Glutamatergic neuron (in vitro differentiated cells): ENCODE measurements around the gene PPP2R1B. TPM values are rescaled to one million over a fixed set of nuclear protein-coding genes. Genes with fewer than 3 reads are reported as not detected.
"Not testable (repeated sequence)": the region's sequence is repeated elsewhere in the genome, so short reads cannot be mapped to it uniquely, and the experiment has no call there.

Experiments used
- DNase-seq: peaks from one replicate; pipeline ENCODE4 v3.0.0; 2022
- H3K27ac Mint-ChIP-seq: one replicate; pipeline ENCODE4 v1.8.0; 2020; ENCODE audit warnings: mild to moderate bottlenecking, mixed read lengths, inconsistent platforms; ENCODE audit not compliant: unreplicated experiment
- H3K27me3 Mint-ChIP-seq: one replicate; pipeline ENCODE4 v1.8.0; 2020; ENCODE audit warnings: mild to moderate bottlenecking, moderate library complexity, mixed read lengths, inconsistent platforms; ENCODE audit not compliant: unreplicated experiment
- H3K36me3 Mint-ChIP-seq: one replicate; pipeline ENCODE4 v1.8.0; 2020; ENCODE audit warnings: mild to moderate bottlenecking, mixed read lengths, inconsistent platforms; ENCODE audit not compliant: unreplicated experiment
- H3K4me1 Mint-ChIP-seq: one replicate; pipeline ENCODE4 v1.8.0; 2020; ENCODE audit warnings: mild to moderate bottlenecking, low read depth, mixed read lengths, inconsistent platforms; ENCODE audit not compliant: unreplicated experiment
- H3K4me3 Mint-ChIP-seq: one replicate; pipeline ENCODE4 v1.8.0; 2020; ENCODE audit warnings: mild to moderate bottlenecking, mixed read lengths, inconsistent platforms; ENCODE audit not compliant: unreplicated experiment
- H3K9me3 Mint-ChIP-seq: one replicate; pipeline ENCODE4 v1.8.0; 2020; ENCODE audit warnings: mild to moderate bottlenecking, moderate library complexity, mixed read lengths, inconsistent platforms; ENCODE audit not compliant: unreplicated experiment
- CTCF ChIP-seq: fragments of 200-600 bp; sonication (generic); IDR thresholded peaks from one replicate; pipeline ENCODE4 v1.5.0; 2021; ENCODE audit not compliant: partially characterized antibody, unreplicated experiment
- total RNA-seq: library from RNA; stranded (reverse); fragmentation: NEBNext Ultra II Directional; extraction: Animal tissue kit (Norgen Biotek cat#: 25700); gene quantifications from one replicate; pipeline ENCODE4 v1.2.1, GENCODE V29; 2021; ENCODE audit not compliant: unreplicated experiment

The PPP2R1B gene
- total RNA-seq, 1 donor from 2014 or later = 66.3 TPM

GRCh38 chr11:111785886-111786412, 19.8 kb upstream of the PPP2R1B start:
- no peak for DNase-seq
- no peak overlapping the region for H3K27ac Mint-ChIP-seq
- H3K4me1 Mint-ChIP-seq = peaks cover 5% of the 10 kb centered on the region
- no peak for TF ChIP-seq CTCF
- no peak overlapping the region for H3K4me3 Mint-ChIP-seq
- no peaks in the 10 kb centered on the region for H3K36me3 Mint-ChIP-seq
- no peaks in the 10 kb centered on the region for H3K27me3 Mint-ChIP-seq
- H3K9me3 Mint-ChIP-seq = no peaks in the 10 kb centered on the region

DNA sequence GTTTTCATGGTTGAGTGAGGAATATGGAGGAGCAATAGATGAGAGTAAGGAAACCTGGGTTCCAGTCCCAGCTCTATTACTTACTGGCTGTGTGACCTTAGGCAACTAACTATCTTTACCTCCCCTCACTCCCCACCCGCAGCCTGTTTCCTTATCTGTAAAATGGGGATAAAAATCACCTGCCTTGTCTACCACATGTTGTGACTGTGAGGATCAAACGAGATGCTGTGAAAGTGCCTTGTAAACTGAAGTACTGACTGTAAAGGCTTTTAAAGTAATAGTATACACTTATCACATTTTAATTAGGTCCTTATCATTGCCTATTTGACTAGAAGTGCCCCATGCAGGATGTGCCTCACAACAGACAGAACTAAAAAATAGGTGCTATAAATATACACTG, 18.9 kb upstream of the PPP2R1B start:
- Mint-ChIP-seq H3K36me3 (no peaks in the 10 kb centered on the region), H3K9me3 (no peaks in the 10 kb centered on the region), H3K4me1 (peaks cover 5% of the 10 kb centered on the region), H3K27ac (no peak overlapping the region), H3K27me3 (no peaks in the 10 kb centered on the region), H3K4me3 (no peak overlapping the region)
- no peak for DNase-seq
- no peak for TF ChIP-seq CTCF

DNA sequence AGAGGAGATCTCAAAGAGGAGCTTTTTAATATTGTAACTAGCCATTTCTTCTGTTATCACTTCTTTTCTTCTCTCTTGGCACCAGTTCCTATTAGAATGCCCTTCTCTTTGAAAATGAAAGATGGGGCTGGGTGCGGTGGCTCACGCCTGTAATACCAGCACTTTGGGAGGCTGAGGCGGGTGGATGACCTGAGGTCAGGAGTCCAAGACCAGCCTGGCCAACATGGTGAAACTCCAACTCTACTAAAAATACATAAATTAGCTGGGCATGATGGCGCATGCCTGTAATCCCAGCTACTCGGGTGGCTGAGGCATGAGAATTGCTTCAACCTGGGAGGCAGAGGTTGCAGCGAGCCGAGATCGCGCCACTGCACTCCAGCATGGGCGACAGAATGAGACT, 18.1 kb upstream of the PPP2R1B start:
- H3K27ac Mint-ChIP-seq, H3K27me3 Mint-ChIP-seq, H3K9me3 Mint-ChIP-seq, DNase-seq, H3K36me3 Mint-ChIP-seq, H3K4me1 Mint-ChIP-seq, H3K4me3 Mint-ChIP-seq: not testable (repeated sequence)

DNA sequence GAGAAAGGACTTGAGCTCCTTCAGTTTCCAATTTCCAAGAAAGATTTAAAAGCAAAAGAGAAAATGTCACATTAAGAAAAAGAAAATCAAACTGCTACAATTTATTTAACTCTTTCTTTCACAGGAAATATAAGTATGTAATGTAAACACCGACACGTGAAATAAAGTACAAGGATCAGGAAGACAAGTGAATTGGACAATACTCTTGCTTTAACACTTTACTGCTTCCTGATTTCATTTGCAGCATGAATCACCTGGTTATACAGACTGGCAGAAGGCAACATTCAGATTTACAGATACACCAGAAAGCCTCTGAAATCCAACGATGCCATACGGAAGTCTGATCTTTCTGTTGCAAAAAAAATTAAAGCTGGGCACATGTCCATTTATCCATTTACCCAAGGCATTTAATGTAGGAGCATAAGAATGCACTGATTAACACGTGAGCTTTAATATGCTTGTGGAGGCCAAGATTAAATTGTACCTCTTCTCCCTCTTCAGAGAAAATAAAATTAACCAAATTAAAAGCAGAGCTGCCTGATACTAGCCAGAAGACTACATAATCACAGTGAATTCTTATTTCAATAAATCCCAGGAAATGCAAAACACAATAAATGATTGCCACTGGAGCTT, 16.0 kb upstream of the PPP2R1B start:
- Mint-ChIP-seq H3K4me3 (no peak overlapping the region), H3K36me3 (no peaks in the 10 kb centered on the region), H3K27ac (no peak overlapping the region), H3K4me1 (peaks cover 12% of the 10 kb centered on the region), H3K9me3 (no peaks in the 10 kb centered on the region), H3K27me3 (no peaks in the 10 kb centered on the region)
- TF ChIP-seq CTCF = no peak
- DNase-seq = no peak

DNA sequence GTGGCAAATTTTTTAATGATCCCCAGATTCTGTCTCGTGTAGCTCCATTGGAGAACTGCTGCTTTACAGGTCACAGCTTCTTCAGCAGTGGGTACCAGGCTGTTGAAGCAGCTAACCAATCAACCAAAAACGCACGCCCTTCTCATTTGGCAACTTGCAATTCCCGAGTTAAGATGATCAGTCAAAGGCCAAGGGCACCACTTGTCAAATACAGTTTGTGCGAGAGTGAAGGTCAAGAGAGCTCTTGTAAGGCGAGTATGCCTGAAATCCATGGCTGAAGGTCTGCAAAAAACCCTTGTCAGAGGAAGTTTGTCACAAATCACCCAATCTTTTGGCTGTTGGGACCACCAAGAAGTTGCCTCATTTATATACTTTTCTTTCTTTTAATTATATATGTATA, 12.9 kb upstream of the PPP2R1B start:
- H3K9me3 Mint-ChIP-seq = no peaks in the 10 kb centered on the region
- H3K27ac Mint-ChIP-seq = no peak overlapping the region
- DNase-seq = no peak
- no peaks in the 10 kb centered on the region for H3K36me3 Mint-ChIP-seq
- H3K4me3 Mint-ChIP-seq = no peak overlapping the region
- TF ChIP-seq CTCF = no peak
- peaks cover 7% of the 10 kb centered on the region for H3K4me1 Mint-ChIP-seq
- H3K27me3 Mint-ChIP-seq = no peaks in the 10 kb centered on the region
